SH-SY5Y (cell line): Measurements from ENCODE around the gene XPR1.

Experiments used
- GATA2 ChIP-seq: IDR thresholded peaks from 2 replicates; pipeline ENCODE4 v1.6.1; 2011; ENCODE audit warnings: mild to moderate bottlenecking, low read depth, low read length
- GATA3 ChIP-seq: IDR thresholded peaks from 2 replicates; pipeline ENCODE4 v1.6.1; 2011; ENCODE audit warnings: low read depth, mild to moderate bottlenecking, low read length, moderate library complexity

Gene XPR1

DNA sequence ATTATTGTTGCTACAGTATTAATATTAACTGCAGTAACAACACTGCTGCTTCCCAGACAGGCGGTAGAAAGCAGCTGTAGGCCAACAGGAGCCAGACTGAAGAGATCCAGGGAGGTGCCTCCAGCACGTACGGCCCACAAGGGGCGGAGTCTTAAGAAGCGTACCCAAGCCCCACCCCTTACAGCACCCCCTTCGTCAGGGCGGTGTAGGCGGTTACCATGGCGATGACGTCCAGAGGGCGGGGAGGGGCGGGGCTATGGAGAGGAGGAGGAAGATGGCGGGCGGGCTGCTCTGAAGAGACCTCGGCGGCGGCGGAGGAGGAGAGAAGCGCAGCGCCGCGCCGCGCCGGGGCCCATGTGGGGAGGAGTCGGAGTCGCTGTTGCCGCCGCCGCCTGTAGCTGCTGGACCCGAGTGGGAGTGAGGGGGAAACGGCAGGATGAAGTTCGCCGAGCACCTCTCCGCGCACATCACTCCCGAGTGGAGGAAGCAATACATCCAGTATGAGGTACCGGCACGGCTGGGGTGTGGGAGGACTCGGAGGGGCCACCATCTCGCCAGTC is at the start of gene XPR1:
XPR1 (plus strand) TSS at position 257 of the 560 bp plus-strand sequence; CDS start at position 437, 180 bp downstream.
- TF ChIP-seq GATA3: no peak
- no peak for TF ChIP-seq GATA2

DNA sequence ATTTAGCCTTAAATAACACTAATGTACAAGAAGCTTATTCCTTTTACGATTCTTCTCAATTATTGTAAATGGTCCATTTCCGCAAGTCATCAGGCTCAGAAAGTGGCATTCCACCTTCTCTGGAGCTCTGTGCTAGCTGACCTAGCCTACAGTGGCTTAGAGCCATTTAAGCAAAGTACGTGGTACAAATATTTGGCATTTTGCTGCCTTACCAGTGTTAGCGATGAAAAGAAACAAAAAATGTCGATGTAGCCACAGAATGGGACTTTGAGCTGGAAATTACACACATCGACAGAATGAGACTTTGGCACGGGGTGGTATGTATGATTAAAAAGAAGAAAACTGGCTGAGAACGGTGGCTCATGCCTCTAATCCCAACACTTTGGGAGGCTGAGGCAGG is 47.0 kb upstream of the XPR1 start:
- TF ChIP-seq GATA3: no peak
- no peak for TF ChIP-seq GATA2

DNA sequence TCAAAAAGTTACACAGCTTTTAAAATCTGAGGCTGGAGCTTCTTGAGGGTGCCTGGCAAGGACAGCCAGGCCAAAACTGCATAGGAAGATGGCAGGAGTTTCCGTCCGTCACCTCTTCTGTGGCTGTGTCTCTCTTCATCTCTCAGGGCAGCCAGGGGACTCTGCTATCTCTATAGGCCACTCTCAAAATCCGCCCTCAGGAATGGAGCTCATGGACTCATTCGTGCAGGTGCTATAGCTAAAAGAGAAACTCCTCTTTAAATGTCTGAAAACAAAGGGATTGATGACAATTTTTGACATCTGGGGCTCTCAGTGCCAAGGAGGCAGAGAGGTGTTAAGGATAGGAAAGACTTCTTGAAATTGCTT is 45.8 kb upstream of the XPR1 start:
- no peak for TF ChIP-seq GATA3
- no peak for TF ChIP-seq GATA2

DNA sequence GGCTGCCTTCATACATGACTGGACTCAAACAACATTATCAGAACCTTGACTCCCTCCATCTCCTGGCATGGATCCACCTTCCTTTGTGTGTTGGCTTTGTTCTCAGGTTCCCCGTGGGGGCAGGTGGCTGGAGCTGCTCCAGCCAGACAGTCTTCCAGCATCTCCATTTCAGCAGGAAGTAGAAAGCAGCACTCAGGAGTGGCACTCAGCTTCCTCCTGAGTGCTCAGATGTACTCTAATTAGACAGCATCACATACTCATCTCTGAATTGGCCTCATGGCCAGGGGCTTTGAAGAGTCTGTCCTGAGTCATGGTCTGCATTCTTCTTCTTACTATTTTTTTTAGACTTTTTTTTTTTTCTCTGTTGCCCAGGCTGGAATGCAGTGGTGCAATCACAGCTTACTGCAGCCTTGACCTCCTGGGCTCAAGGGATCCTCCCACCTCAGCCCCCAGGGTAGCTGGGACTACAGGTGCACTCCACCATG is 45.1 kb upstream of the XPR1 start:
- TF ChIP-seq GATA2: no peak
- no peak for TF ChIP-seq GATA3

DNA sequence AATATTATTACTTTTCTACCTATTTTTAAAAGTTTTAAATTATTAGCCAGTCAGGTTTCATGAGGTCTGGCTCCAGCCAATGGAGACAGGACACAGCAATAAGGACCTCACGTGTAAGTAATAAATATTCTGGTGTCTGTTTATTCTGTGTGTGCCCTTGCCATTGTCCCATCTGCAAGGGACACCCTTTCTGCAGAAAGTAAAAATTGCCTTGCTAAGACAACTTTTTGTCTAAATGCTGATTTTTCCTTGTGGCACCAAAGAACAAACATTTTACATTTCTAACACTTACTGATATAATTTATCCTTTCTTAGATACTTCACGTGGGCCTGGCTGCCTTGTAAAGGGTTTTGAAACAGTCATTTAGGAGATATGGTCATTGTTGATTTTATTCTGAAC is 43.7 kb upstream of the XPR1 start:
- no peak for TF ChIP-seq GATA2
- TF ChIP-seq GATA3: no peak

DNA sequence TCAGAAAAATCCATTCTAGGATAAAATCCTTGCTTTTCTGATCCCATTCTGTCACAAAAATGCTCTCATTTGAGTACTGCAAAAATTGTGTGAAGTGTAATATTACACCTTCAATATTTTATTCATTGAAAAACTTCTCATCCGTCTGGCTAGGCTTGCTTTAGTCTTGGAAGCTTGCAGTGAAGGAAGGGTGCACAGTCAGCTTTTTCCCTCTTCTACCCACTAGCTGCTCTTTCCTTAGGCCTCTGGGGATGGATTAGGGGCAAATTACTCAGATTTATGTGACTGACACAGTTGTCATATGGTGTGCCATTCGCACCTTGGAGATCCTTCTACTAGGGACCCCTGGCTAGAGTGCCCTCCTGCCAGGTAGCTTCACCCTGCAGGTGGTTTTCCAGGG is 40.9 kb upstream of the XPR1 start:
- TF ChIP-seq GATA3: no peak
- TF ChIP-seq GATA2: no peak

DNA sequence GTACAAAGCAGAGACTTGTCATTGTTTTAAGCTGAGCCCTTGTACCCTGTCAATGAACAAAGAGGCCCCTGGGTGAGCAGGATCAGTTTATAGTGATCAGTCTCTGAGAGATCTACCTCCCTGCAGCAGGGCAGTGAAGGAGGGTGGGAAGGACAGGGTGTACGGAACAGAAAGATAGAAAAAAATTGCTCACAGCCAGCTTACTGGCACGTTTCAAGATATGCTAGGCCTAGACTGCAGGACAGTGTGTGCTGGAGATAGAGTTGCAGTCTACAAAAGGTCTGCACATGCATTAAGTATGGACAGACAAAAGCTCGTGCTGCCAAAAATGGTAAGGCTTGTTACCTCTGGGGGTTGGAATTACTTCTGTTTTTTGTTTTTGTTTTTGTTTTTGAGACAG is 38.4 kb upstream of the XPR1 start:
- no peak for TF ChIP-seq GATA2
- no peak for TF ChIP-seq GATA3

DNA sequence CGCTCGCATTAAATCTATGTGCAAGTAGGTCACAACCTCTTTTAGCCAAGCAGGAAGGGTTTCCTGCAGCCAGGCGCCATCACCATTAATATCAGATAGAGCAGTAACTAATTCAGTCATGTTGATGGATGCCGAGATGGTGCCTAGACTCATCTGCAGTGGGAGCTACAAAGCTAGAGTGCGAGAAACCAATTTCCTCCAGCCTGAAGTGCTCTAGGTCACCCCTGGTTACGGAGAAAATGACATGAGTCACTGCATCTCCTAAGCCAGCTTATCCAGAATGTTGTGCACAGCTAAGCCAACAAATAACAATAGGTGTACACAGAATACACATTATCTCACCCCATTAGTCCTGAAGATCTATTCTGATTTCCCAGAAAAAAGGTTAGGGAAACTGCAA is 37.1 kb upstream of the XPR1 start:
- TF ChIP-seq GATA2 (peak; percentile 72), GATA3 (no peak)

DNA sequence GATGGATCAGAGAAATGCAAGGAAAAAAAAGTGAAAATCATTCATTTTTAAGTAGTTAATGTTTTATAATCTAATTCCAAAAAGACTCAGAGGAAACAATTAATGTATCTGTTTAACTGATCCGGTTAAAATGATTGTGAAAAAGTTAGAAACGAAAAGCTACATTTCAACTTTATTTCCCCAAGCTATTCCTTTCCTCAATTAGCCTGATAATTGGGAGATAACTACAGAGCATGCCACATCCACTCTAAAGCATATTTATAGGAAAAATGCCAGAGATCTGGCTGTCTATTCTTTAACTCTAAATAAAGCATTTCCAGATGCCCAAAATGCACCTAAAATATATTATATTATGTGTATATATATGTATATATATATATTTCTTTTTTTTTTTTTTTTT is 35.9 kb upstream of the XPR1 start:
- TF ChIP-seq GATA2 (peak; percentile 52; the same call in 1 of the 2 replicates), GATA3 (peak; percentile 94)

DNA sequence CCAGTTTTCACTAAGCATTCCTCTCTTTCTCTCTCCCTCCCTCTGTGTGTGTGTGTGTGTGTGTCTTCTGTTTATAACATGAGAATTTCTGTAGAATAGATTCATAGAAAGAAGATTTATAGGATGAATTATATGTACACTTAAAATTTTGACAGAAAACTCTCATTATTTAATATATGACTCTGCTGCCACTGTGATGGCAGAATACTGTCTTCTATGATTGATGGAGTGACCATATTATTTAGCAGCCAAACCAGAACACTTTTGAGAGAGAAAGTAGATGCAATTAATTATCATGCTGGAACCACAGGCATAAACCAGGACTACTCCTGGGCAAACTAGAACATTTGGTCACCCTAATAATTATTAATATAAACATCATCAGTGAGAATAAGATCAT is 34.3 kb upstream of the XPR1 start:
- TF ChIP-seq GATA3 (no peak), GATA2 (no peak)

DNA sequence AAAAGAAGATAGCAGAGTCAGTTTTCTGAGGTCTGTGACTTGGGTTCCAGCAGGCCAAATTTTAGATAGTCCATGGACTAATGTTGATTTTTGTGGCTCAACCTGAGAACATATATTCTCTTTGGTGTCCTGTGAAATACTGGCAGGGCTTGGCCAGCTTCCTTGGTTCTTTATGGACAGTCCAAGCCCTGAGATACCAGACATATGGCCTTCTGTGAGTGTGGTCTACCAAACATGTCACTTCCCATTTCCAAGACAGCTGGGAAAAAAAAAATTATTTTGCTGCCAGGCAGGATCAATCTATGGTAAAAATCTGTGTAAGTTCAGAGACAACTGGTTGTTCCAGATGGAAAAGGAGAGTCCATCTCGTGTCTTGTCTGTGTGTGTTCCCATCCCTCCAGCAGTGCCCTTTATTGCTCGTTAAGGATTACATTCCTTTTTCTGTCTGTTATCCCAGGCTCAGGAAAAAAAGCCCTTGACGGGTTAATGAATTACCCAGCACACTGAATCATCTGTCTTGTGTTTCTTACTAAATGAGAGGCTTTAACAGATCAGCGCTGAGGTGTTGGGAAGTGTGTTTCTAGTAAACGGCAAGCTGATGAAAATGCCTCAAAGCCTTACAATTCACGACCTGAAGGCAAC is 33.4 kb upstream of the XPR1 start:
- TF ChIP-seq GATA2 (peak; percentile 61; the same call in 1 of the 2 replicates), GATA3 (no peak)

DNA sequence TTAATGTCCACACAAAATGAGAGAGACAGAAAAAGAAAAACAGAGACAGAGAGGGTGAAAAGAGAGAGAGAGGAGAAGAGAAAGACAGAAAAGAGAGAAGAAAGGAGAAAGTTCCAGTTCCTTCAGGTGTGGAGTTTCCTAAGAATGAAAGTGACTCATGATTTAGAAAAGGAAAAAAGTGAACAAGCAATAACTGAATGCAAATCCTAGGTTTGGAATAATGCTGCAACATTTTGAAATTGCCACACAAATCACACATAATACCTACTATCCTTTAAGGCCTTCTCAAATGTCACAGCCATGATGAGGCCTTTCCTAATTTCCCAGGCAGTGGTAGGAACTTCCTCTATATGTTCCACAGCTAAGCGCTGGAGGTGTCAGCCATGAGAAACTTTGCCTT is 31.5 kb upstream of the XPR1 start:
- TF ChIP-seq GATA2: no peak

DNA sequence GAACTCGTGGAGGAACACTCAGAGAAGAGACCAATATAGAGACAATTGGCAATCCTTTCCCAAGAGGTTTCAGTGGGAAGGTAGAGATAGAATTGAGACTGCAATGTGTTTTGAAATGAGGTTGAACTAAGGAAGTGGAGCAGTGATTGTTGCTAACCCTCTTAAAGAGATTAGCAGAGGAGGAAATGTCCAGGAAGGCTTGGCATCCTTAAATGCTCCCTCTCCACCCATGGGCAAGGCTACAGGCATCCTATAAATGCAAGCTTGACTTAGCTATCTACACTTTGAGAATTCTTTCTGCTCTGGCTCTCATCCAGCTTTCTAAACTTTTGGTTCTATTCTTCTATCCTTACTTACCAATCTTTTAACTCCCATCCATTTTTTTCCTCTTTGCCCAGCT is 30.3 kb upstream of the XPR1 start:
- TF ChIP-seq GATA3: no peak
- TF ChIP-seq GATA2: no peak

DNA sequence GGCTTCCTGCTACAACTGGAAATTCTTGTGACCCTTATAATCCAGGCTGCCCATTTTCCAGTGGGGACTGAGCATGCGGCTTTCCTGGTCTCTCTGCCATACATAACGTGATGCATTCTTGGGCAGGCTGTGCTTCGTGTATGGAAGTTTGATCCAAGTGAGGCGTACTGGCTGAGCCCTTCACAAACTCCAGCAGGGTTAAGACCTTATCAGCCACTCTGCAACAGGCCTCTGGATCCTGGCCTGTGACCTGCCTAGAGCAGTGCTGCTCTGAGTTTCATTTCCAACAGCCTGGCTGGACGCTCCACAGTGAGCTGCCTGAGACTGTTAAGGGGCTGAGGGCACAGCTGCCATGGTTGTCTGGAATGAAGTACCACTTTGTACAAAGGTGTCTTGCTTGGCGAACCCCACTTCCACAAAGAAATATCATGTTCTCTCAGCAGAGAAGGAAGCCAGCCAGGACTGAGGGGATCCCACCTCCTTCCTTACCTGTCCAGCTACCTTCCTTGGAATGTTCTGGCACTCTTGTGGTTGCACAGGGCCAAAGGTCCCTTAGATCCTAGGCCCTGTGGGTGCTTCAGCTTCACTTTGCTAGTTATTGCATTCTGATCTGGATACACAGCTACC is 28.5 kb upstream of the XPR1 start:
- TF ChIP-seq GATA2: no peak
- TF ChIP-seq GATA3: no peak

DNA sequence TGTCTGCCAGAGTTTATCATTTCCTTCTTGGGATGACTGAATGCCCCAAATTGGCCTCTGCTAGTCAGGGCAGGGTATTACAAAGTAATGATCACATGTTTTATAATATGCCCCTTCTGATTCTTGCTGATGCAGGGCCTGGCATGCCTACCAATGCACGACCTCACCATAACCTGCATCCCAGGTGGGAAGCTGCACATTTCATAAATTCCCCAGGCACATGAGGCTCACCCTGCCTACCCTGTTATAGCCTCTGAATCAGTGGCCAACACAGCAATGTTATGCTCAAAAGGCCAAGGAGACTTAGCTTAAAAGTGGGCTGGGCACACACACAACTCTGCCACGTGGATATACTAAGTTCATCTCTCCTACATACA is 28.0 kb upstream of the XPR1 start:
- TF ChIP-seq GATA2: no peak
- TF ChIP-seq GATA3: no peak
